Ecto neural progenitor cell (in vitro differentiated cells): ENCODE results near the gene ARNT2.

Source experiments
- DNase-seq: peaks from one replicate; pipeline ENCODE4 v3.0.0-alpha.2; 2018; ENCODE audit warnings: low spot score

Gene ARNT2

GRCh38 chr15:80595396-80595795 is 191.2 kb downstream of the ARNT2 start:
- no peak for DNase-seq

- no peak for DNase-seq
Observed at GRCh38 chr15:80596521-80596976, 192.4 kb downstream of the ARNT2 start.

- DNase-seq, result no peak
Observed at GRCh38 chr15:80597076-80597475, 192.9 kb downstream of the ARNT2 start.

GRCh38 chr15:80599359-80599758 is 195.2 kb downstream of the ARNT2 start:
- DNase-seq, result no peak

GRCh38 chr15:80600626-80601025 is 196.4 kb downstream of the ARNT2 start:
- no peak for DNase-seq

- no peak for DNase-seq
Observed at GRCh38 chr15:80601256-80601655, 197.1 kb downstream of the ARNT2 start.

- DNase-seq, result peak; percentile 17
Observed at GRCh38 chr15:80604583-80605575, 200.7 kb downstream of the ARNT2 start.

GRCh38 chr15:80605591-80606150 is 201.5 kb downstream of the ARNT2 start:
- DNase-seq, result peak; percentile 20

- DNase-seq, result no peak
Observed at GRCh38 chr15:80606511-80607071, 202.4 kb downstream of the ARNT2 start.

GRCh38 chr15:80607287-80607980 is 203.3 kb downstream of the ARNT2 start:
- DNase-seq, result no peak

GRCh38 chr15:80608688-80609087 is 204.5 kb downstream of the ARNT2 start:
- DNase-seq, result no peak

GRCh38 chr15:80609091-80609490 is 204.9 kb downstream of the ARNT2 start:
- no peak for DNase-seq

- no peak for DNase-seq
Observed at GRCh38 chr15:80609512-80609946, 205.3 kb downstream of the ARNT2 start.

- no peak for DNase-seq
Observed at GRCh38 chr15:80611543-80612080, 207.4 kb downstream of the ARNT2 start.

GRCh38 chr15:80612118-80612823 is 208.1 kb downstream of the ARNT2 start:
- DNase-seq, result no peak

GRCh38 chr15:80613762-80614365 is 209.7 kb downstream of the ARNT2 start:
- no peak for DNase-seq

- no peak for DNase-seq
Observed at GRCh38 chr15:80614711-80615360, 210.7 kb downstream of the ARNT2 start.

- DNase-seq, result no peak
Observed at GRCh38 chr15:80615361-80615736, 211.2 kb downstream of the ARNT2 start.

- no peak for DNase-seq
Observed at GRCh38 chr15:80615783-80616391, 211.7 kb downstream of the ARNT2 start.
